Measurements from ENCODE around the gene ARAP1.
A peak's percentile ranks its signal among the peaks of the same experiment; 100 is the strongest.

Gene ARAP1

DNA sequence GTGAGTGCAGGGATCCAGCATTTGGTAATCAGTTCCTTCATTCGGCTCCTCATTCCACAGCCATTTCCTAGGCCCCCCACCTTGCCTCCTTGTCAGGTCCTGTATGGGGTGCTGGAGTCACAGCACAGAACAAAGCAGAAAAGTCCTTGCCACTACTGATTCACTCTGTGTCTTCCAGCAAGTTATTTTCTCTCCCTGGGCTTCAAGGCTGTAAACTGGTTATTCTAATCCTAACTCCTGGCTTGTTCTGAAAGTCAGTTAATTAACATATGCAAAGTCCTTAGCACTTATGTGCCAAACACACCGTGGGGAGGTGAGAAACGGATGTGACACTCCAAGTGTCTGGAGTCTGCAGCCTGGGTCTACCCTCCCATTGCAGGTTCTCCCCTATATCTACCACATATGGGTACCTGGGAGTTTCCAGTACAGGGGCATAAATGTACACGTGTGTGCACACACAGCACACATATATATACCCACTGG lies 47.4 kb downstream of the ARAP1 start:
- DNase-seq (ENCODE audit: low read depth), result no peak

DNA sequence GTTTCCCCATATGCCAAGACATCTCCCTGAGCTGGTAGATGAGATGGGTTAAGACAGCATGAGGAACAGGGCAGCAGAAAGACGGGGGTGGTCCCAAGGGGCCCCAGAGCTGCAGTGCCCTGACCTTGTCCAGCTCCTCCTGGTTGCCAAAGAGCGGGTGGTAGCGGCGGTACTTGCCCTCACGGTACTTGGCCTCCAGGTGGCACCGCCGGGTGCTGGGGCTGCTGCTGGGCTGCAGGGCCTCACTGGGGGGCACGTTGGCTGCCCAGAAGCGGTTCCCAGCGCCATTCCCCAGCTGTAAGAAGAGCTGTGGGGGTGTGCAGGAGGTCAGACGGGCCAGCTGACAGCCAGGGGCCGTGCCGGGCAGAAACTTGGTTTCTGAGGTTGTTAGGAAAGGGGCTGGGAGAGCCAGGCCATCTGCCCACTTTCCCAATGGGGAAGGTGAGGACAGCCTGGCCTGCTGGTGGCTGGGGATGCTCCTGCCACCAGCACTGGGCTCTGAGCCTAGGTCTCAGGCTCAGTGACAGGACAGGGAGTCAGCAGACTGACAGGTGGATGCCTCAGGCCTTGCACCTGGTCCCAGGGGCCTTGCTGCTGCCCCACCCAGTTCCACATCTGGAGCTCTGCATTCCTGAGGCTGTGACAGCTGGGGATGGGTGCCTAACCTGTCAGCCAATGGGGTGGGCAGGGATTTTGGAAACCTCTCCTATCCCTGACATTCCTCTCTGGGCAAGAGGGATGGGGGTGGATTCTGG lies 48.0 kb downstream of the ARAP1 start:
- no peak for DNase-seq (ENCODE audit: low read depth)

DNA sequence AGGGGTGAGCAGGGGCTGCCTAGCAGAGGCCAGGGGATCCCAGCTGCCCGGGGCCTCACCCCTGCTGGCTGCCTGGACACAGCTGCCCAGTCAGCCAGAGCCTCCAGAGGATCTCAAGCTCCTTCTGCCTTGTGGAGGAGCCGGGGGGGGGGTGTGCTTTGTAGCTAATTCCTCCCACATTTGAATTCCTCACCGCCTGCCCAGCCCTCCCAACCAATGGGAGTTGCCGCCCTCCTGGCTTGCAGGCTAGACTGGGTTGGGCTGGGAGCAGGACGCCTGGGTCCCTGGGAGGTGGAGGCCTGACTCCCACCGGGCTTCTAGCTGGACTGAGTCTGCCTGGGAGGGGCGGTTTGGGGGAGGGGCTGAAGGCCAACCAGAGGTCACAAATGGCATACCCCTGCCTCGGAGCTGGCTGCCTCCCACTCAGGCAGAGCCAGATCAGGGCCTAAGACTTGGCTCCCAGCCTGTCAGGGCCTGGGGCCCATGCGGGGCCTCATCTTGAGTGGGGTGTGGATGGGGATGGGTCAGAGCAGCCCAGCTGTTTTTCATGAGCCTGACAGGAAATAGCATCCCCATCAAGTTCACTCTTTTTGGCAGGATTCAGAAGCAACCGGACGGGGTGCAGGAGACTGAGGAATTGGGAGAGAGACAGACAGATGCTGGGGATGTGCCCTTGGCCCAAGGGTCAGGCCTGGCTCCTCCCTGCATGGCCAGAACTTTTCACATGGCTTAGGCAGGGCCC lies 48.8 kb downstream of the ARAP1 start:
- DNase-seq (ENCODE audit: low read depth), result peak; percentile 91

DNA sequence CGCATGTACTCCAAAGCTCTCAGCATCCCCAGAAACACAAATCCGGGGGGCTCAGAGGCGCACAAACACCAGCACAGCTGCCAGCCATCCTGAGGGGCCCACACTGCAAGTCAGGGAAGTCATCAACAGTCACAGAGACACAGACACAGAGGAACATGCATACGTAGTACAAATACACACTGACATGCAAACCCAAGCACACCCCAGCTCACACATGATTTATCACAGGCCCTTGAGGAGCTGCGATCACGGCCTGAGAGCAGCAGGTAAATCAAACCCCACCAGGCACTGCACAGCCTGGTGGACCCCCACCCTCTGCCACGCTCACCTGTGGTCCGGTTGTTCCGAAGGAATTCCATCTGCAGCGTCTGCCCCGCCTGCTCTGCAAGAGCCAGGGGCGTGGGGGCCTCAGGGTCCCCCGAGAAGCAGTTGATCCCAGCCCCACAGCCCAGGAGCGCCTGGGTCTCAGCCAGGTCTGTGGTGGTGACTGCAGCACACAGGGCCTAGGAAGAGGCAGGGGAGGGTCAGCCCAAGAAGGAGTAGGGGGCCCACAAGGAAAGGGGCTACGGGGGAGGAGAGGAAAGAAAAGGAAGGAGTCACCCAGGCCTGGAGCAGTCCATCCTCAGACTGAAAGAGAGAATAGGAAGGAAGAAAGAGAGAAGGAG lies 49.5 kb downstream of the ARAP1 start:
- no peak for DNase-seq (ENCODE audit: low read depth)

DNA sequence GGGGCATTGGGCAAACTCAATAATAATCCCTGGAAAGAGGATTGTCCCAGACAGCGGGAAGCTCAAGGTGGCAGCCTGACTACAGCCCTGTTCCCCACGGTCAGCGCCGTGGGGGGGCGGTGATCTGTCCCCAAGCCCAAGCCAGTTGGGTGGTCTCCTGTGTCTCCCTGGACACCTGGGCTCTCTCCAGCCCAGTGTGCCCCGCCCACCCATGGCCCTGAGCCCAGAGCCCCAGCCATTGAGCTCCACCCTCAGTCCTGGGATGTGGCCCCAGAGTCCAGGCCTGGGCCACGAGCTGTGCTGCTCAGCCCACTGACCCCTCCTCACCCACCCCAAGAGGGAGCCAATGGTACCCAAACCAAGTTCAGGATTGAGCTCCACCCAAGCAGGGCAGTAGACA lies 50.1 kb downstream of the ARAP1 start:
- DNase-seq (ENCODE audit: low read depth), result no peak

DNA sequence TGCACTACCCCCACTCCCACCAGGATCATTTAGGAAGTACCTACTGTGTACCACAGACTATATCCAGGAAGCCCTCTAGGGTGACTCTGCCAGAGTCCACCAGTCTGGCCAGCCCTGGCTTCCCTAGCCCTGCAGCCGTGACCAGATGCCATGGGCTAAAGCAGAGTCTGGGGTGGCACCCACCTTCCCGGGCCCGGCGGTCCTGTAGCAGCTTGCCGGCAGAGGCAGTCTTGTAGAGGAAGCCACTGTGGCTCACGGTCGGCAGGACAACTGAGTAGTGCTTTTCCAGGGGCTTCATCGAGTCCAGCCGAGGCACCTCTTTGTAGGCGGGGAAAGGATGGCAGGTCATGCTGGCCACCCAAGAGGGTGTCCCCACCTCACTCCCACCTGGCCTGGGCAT lies 50.7 kb downstream of the ARAP1 start:
- DNase-seq (ENCODE audit: low read depth), result no peak

DNA sequence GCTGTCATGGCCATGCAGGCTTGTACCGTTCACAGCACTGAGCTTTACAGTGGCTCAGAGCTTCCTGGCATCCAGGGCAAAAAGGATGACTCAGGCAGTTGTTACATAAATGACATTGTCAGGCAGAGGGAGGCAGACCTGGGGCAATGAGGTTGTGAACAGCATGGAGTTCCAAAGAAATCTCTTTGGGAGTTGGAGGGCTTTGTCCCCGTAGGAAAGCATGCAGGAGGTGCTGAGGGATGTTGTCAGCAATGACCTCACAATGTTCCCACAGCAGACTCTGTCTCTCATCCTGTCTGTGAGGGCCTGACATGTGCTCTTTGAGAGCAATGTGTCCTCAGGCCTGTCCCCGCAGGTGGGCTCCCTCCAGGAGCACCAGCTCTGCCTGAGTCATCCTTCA lies 52.1 kb downstream of the ARAP1 start:
- no peak for DNase-seq (ENCODE audit: low read depth)

DNA sequence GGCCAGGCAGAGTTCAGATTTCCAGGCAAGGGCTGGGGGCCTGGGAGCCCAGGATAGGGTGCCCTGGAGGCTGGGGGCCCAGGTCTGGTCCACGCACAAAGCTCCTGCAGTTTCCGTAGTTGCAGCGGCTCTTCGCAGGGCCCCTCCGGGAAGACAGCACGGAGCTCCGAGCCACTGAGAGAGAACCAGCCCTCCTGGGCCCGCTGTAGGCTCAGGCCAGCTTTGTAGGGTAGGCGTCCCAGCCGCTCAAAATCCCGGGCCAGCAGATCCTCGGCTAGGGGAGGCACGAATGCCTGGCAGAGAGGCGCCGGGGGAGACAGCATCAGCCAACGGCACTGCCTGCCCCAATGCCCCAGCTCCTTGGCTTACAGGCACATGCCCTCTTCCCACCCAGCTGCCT lies 54.4 kb downstream of the ARAP1 start:
- DNase-seq (ENCODE audit: low read depth), result no peak

DNA sequence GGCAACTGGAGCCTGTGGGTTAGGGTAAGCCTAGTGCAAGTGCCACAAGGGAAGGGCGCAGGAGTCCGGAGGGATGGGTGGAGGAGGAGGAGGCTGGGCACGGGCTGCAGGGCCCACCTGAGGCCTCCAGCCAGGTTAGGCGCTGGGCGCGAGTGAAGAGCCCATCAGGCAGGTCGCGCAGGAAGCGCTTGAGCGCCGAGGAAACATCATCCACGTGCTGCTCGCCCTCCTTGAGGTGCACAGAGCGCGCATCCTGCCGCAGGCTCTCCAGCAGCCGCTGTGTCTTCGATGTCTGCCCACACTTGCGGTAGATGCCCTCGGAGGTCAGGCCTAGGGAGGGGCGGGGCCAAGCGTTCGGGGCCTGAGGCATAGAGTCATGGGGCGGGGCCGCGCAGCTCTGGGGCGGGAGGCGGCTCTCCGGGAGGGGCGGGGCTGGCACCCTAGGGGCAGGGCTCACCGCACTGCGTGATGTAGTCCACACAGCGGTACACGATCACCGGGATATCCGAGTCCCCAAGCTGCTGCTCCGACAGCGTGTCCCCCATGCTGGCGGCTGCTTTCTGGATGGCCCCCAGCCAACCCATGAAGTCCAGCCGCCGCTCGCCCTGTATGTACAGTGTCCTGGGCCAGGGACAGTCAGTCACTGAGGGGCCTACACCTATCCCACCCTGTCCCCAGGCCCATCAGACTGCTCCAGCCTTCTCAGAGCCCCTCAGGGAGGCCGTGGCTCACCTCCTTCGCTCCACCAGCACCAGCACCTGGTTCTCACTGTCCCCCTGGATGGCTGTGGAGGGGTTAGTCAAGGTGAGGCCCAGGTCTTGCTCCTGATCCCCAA lies 55.1 kb downstream of the ARAP1 start:
- no peak for DNase-seq (ENCODE audit: low read depth)

DNA sequence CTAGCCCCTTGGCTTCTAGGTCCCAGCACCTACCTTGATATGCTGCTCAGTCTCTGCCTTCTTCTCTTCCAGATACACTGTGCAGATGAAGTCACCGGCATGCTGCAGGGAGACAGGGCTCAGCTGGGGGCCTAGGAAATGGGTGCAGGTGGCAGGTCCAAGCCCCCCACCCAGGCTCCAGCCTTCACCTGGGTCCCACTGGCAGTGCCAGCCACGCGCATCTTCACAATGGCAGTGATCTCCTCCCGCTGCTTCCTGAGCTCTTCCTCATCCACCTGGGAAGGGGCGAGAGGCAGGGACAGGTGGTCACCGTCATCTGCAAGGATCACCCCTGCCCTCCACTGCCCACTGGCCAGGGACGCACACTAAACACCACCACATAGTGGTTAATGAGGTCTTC lies 56.9 kb downstream of the ARAP1 start:
- no peak for DNase-seq (ENCODE audit: low read depth)

DNA sequence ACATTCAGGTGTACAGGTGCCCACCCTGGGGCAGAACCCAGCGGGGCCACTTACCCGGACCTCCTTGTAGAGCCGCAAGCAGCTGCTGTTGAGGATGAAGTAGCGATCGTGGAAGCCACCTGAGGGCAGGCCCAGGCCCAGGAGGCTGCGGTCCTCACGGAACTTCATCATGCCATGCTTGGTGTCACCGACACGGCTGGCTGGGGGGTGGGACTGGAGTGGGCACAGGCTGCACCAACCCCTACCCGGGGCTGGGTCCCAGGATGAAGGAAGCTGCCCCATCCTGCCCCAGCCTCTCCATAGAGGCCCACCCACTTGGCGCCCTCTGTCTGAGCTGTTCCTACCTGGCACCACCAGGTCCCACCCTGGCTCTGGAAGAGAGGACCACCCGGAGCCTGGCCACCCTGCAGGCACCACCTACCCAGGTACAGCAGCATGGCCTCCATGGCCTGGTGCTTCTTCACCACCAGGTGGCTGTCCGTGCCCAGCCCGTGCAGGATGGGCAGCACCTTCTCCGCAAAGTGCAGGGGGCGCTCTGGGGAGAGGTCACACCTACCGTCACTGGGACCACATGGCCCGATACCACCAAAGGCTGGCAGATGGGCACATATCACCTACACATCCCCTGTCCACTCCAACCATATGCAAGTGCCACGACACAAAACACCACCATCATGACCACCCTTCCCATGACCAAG lies 58.8 kb downstream of the ARAP1 start:
- DNase-seq (ENCODE audit: low read depth), result no peak

DNA sequence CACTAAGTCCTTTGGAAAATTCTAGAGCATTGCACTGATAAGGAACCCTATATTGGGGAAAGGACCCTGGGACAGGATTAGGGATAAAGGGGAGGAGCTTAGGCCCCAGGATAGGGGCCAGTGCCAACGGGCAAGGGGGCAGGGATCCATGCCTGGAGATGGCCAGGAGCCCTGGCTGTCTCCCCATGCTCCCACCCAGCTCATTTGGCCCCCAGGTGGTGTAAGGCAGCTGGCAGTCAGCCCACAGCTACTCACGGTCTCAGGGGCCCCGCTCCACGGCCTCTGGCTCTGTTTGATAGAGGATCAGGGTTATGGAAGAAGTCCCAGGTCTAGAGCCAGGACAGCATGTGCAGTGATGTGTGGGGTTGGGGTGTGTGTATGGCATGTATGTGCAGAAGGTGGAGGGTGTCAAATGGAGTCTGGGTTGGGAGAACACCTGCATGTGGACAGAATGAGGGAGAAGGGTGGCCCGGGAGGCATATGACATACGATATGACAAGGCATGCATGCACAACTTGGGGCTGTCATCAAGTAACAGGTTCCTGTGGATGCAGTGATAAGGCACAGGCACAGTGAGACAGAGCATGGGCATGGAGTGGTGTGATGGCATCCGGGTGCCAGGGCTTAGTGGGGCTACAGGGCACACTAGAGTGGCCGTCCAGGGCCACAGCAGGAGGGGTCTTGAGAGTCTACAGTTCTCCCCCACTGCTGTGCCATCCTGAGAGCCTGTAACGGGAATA lies 59.5 kb downstream of the ARAP1 start:
- DNase-seq (ENCODE audit: low read depth), result no peak

DNA sequence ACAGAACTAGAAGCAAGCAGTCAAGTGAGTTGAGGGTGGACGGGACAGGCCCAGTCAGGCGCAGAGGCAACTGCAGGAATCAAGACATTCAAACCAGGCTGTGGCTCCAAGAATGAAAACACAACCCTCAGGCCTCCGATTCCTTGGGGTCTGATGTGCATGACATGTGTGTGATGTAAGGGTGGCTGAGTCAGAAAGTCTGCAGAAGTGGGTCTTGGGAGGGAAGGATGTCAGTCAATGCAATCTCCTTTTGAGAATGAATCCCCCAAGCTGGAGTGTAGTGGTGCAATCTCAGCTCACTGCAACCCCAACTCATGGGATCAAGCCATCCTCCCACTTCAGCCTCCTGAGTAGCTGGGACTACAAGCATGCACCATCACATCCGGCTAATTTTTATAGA lies 62.0 kb downstream of the ARAP1 start:
- no peak for DNase-seq (ENCODE audit: low read depth)

DNA sequence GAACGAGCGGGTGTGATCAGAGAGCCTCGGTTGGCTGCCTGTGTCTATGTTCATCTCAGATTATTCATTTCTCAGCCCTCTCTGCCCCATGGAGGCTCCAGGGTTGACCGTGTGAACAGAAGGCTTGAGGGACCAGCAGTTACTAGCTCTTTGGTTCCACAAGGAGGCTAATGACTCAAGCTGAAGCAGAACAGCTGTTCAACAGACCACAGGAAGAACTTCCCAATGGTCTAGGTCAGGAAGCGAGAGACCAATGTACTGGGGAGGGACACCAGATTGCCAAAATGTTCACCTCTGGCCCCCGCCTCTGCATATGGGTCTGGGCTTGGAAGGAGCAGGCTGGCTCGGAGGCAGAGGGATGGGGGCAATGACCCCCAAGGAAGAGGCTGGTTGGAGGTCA lies 63.3 kb downstream of the ARAP1 start:
- no peak for DNase-seq (ENCODE audit: low read depth)

DNA sequence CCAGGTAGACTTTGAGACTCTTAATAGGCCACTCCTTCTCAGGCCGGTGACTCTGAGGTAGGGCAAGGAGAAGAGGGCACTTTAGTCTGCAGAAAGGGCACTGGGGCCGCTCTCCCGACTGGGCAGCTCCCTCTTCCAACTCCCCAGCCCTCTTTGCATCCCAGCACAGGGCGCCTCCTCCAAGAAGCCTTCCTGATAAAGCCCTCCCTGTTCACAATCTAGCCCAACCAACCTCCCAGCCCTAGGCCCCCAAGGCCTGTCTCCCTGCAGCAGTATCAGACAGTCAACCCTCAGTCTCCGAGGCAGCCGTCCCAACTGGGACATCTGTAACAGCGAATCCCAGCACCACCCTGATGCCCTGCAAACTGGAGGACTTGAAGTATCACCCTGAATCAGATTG lies 63.7 kb downstream of the ARAP1 start:
- DNase-seq (ENCODE audit: low read depth), result no peak

DNA sequence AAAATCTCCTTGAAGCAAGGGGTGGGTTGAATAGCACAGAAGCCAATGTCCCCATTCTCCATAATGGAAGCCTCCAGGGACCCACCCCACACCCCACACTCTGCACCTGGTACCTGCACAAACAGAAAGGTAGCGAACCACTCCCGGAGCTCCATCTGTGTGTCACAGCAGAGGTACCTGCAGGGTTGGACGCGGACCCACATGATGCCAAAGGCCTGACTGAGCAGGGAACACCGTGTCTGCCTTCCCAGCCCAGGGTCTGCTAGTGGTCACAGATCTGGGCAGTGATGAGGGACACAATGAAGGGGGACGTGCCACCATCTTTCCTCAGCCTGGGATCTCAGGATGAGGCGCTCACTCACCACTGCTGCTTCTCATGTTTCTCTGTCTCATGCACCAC lies 64.9 kb downstream of the ARAP1 start:
- DNase-seq (ENCODE audit: low read depth), result no peak

DNA sequence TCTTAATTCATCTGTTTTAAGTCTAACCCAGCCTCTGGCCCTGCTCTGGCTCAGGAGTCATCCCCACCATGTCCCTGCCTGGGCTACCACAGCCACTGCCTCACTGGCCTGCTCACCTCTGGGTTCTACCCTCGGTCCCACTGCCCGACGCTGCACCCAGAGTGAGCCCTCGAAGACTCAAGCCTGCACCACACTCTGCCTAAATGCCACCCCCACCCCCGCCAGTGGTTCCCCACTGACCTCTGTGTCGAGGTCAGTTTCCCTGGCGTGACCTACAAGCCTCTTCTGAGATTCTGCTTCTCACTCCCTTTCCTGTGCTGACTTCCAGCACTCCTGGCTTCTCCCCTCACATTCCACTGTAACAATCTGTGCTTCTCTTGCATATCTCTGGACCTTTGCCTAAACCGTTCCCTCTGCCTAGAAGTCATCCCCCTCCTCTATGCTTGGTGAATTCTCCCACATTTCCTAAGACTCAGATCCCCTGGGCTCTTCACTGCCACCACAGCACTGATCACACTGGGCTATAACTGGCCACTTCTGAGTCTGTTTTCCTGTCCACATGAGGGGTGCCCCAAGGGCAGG lies 65.5 kb downstream of the ARAP1 start:
- DNase-seq (ENCODE audit: low read depth), result no peak

DNA sequence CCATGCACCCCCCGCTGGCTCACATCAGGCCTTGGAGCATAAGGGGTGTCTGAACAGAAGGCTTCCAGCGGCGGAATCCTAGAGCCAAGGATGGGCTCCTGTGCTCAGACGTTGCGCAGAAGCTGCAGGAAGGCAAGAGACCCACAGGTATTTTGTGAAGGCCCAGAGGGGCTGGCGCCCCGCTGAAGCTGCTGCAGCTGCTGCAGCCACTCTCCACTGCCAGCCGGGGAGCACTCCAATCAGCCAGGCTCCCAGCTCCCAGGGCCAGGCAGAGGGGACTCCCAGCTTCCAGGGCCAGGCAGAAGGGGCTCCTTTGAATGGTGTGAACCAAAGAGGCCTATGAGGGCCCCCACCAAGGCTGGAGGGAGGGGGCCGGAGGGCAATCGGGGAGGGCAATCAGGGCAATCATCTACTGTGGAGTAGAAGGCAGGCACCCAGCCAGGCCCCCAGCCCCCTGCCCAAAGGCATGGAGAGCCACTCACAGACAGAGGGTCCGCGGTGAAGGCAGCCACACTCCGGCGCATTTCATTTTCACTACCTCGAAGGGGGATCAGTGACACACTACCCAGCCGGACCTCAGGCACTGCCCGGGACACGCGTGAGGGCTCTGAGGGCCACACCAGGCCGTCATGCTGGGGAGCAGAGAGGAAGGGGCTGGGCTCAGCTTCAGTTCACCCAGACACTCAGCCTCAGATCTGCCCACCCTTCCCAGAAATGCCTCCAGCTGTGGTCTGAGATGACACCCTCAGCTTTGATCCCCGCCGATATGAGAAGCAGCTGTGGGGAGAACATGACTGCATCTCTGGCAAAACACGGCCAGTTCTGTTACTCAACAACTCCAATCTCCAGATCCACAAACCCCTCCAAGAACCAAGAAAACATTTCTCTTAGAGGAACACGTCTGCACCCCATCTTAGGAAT lies 66.4 kb downstream of the ARAP1 start:
- DNase-seq (ENCODE audit: low read depth), result peak; percentile 57

DNA sequence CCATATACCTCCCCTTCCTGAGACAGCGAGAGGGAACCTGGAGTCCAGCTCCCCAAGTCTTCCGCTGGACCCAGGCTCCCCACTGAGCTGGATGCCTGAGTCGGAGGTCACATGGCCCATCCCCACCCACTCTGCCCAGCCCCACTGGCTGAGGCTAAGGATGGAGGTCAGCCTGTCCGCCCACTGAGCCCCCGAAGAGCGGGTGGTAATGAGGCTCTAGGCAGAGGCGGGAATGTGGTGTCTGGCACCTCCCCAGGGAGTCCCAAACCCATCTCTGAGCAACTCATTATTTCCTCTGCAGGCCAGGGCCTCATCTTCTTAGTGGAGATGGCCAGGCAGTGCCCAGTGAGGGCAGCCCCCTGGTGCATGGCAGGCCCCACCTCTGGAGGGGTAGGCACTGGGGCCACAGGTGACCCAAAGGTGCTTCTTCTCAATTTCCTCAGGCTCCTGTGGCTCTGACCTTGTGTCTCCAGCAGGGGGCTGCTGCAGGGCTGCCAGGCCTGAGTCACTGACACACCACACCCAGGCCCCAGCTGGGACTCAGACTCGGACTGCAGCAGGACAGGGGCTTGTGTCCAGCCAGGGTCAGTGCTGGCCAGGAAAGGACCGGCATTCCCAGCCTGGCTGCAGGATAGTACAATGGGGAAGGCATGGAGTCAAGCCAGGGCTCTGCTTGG lies 67.8 kb downstream of the ARAP1 start:
- DNase-seq (ENCODE audit: low read depth), result peak; percentile 38
